GM12875 (cell line): Measurements from ENCODE around the gene ZFYVE28.

Experiments
- H3K4me3 ChIP-seq: one replicate; pipeline ENCODE4 v1.5.1; 2011; ENCODE audit warnings: low read depth, low read length, control low read depth
- CTCF ChIP-seq: IDR thresholded peaks from 2 replicates; pipeline ENCODE4 v1.5.1; 2011; ENCODE audit warnings: low read depth, mild to moderate bottlenecking, control low read depth, inconsistent platforms, low read length, moderate library complexity, borderline replicate concordance; ENCODE audit not compliant: insufficient read depth

ZFYVE28 gene

GRCh38 chr4:2269618-2270163 is 148.8 kb downstream of the ZFYVE28 start:
- no peak overlapping the region for H3K4me3 ChIP-seq
- TF ChIP-seq CTCF: no peak

- TF ChIP-seq CTCF: no peak
Measured at GRCh38 chr4:2269206-2269531, 149.3 kb downstream of the ZFYVE28 start.

GRCh38 chr4:2268357-2269205 is 149.9 kb downstream of the ZFYVE28 start:
- no peak for TF ChIP-seq CTCF
- no peak overlapping the region for H3K4me3 ChIP-seq

More at GRCh38 chr4:2269206-2269531, 149.3 kb downstream of the ZFYVE28 start:
- no peak overlapping the region for H3K4me3 ChIP-seq

- H3K4me3 ChIP-seq: no peak overlapping the region
- no peak for TF ChIP-seq CTCF
Measured at GRCh38 chr4:2267841-2268240, 150.6 kb downstream of the ZFYVE28 start.

- no peak overlapping the region for H3K4me3 ChIP-seq
- TF ChIP-seq CTCF: no peak
Measured at GRCh38 chr4:2267320-2267811, 151.1 kb downstream of the ZFYVE28 start.

GRCh38 chr4:2266821-2267220 is 151.6 kb downstream of the ZFYVE28 start:
- H3K4me3 ChIP-seq: no peak overlapping the region
- TF ChIP-seq CTCF: no peak

GRCh38 chr4:2266181-2266580 is 152.3 kb downstream of the ZFYVE28 start:
- TF ChIP-seq CTCF: no peak

More at GRCh38 chr4:2266181-2266580, 152.3 kb downstream of the ZFYVE28 start:
- no peak overlapping the region for H3K4me3 ChIP-seq
